Mesenchymal stem cell (in vitro differentiated cells and primary cell): ENCODE results near the gene PALS2.
A peak's percentile ranks its signal among the peaks of the same experiment; 100 is the strongest.

Experiments
- DNase-seq: peaks from one replicate; pipeline ENCODE4 v3.0.0-alpha.2; 2013
- H2AFZ ChIP-seq: one replicate; pipeline ENCODE4 v1.6.1; 2013; ENCODE audit warnings: low read depth, mild to moderate bottlenecking, control low read depth, inconsistent platforms, low read length, moderate library complexity
- H2AK5ac ChIP-seq: 2 replicates; pipeline ENCODE4 v1.6.1; 2013; ENCODE audit warnings: low read length, moderate library complexity, mild to moderate bottlenecking, inconsistent platforms; ENCODE audit not compliant: severe bottlenecking
- H2BK120ac ChIP-seq: one replicate; pipeline ENCODE4 v1.6.1; 2013; ENCODE audit warnings: low read depth, mild to moderate bottlenecking, inconsistent platforms, low read length, moderate library complexity
- H2BK12ac ChIP-seq, 2 experiments: one replicate each; pipeline ENCODE4 v1.6.1; 2013; ENCODE audit warnings: inconsistent platforms in 2 of 2, low read length in 2 of 2, mild to moderate bottlenecking in 2 of 2, moderate library complexity in 2 of 2, control low read depth in 1 of 2
- H2BK15ac ChIP-seq: one replicate; pipeline ENCODE4 v1.6.1; 2013; ENCODE audit warnings: mild to moderate bottlenecking, low read depth, inconsistent platforms; ENCODE audit not compliant: poor library complexity, severe bottlenecking
- H2BK5ac ChIP-seq: 2 replicates; pipeline ENCODE4 v1.6.1; 2013; ENCODE audit warnings: low read depth, mild to moderate bottlenecking, low read length, control low read depth, inconsistent platforms; ENCODE audit not compliant: poor library complexity, severe bottlenecking
- H3K14ac ChIP-seq, 2 experiments: one replicate each; pipeline ENCODE4 v1.6.1; 2013; ENCODE audit warnings: inconsistent platforms in 2 of 2, low read length in 2 of 2, control low read depth in 1 of 2, mild to moderate bottlenecking in 1 of 2, moderate library complexity in 1 of 2
- H3K18ac ChIP-seq, 2 experiments: one replicate each; pipeline ENCODE4 v1.6.1; 2013; ENCODE audit warnings: inconsistent platforms in 2 of 2, low read length in 2 of 2, control low read depth in 1 of 2, low read depth in 1 of 2, mild to moderate bottlenecking in 1 of 2
- H3K23ac ChIP-seq, 2 experiments: one replicate each; pipeline ENCODE4 v1.6.1; 2013; ENCODE audit warnings: inconsistent platforms in 2 of 2, low read length in 2 of 2, mild to moderate bottlenecking in 2 of 2, moderate library complexity in 2 of 2, control low read depth in 1 of 2
- H3K27ac ChIP-seq: 2 replicates; pipeline ENCODE4 v1.5.1; 2013; ENCODE audit warnings: mild to moderate bottlenecking, moderate library complexity, low read length, control low read depth, inconsistent platforms; ENCODE audit not compliant: poor library complexity, severe bottlenecking
- H3K27me3 ChIP-seq, 2 experiments: 2 replicates each; pipeline versions ENCODE4 v1.6.1 to v1.7.0; 2013; ENCODE audit warnings: low read length in 2 of 2, mild to moderate bottlenecking in 2 of 2, moderate library complexity in 2 of 2, control low read depth in 1 of 2, inconsistent platforms in 1 of 2; ENCODE audit not compliant: control insufficient read depth in 1 of 2, insufficient read depth in 1 of 2
- H3K36me3 ChIP-seq, 2 experiments: 2 replicates each; pipeline versions ENCODE4 v1.6.1 to v1.7.0; 2013; ENCODE audit warnings: low read length in 2 of 2, control low read depth in 1 of 2, inconsistent platforms in 1 of 2, low read depth in 1 of 2, mild to moderate bottlenecking in 1 of 2; ENCODE audit not compliant: insufficient read depth in 2 of 2, control insufficient read depth in 1 of 2
- H3K4ac ChIP-seq, 2 experiments: one replicate each; pipeline ENCODE4 v1.6.1; 2013; ENCODE audit warnings: inconsistent platforms in 2 of 2, low read length in 2 of 2, mild to moderate bottlenecking in 2 of 2, moderate library complexity in 2 of 2, control low read depth in 1 of 2, low read depth in 1 of 2
- H3K4me1 ChIP-seq: 2 replicates; pipeline ENCODE4 v1.6.1; 2013; ENCODE audit warnings: low read depth, low read length, control low read depth; ENCODE audit not compliant: control insufficient read depth, insufficient read depth
- H3K4me2 ChIP-seq: 2 replicates; pipeline ENCODE4 v1.6.1; 2013; ENCODE audit warnings: low read length, mild to moderate bottlenecking, inconsistent platforms; ENCODE audit not compliant: poor library complexity, severe bottlenecking
- H3K4me3 ChIP-seq, 2 experiments: 2 replicates each; pipeline versions ENCODE4 v1.5.1 to v1.7.0; 2013; ENCODE audit warnings: low read length in 2 of 2, mild to moderate bottlenecking in 2 of 2, control low read depth in 1 of 2, low read depth in 1 of 2; ENCODE audit not compliant: insufficient read depth in 1 of 2
- H3K79me1 ChIP-seq: replicated peaks from 2 replicates; pipeline ENCODE4 v1.6.1; 2013; ENCODE audit warnings: mild to moderate bottlenecking, control low read depth, low read length, inconsistent platforms; ENCODE audit not compliant: poor library complexity, severe bottlenecking
- H3K9ac ChIP-seq: 2 replicates; pipeline ENCODE4 v1.7.0; 2013; ENCODE audit warnings: mild to moderate bottlenecking, low read length, moderate library complexity
- H3K9me3 ChIP-seq: 2 replicates; pipeline ENCODE4 v1.7.0; 2013; ENCODE audit warnings: mild to moderate bottlenecking, low read length; ENCODE audit not compliant: control insufficient read depth
- H4K8ac ChIP-seq: one replicate; pipeline ENCODE4 v1.6.1; 2013; ENCODE audit warnings: inconsistent platforms, mild to moderate bottlenecking, low read length, moderate library complexity
- H4K91ac ChIP-seq: one replicate; pipeline ENCODE4 v1.6.1; 2013; ENCODE audit warnings: mild to moderate bottlenecking, low read length, inconsistent platforms
- WGBS: methylation state at CpG from one replicate; pipeline ENCODE4 v1.1.7; 2013; ENCODE audit warnings: mixed read lengths; 5-methylcytosine and 5-hydroxymethylcytosine counted together

The PALS2 gene

GRCh38 chr7:24555719-24556118 is 17.5 kb upstream of the PALS2 start:
- H3K36me3 ChIP-seq = no peaks in the 10 kb centered on the region
- H2BK12ac ChIP-seq = no peak overlapping the region
- no peak overlapping the region for H2AK5ac ChIP-seq
- H3K14ac ChIP-seq = no peak overlapping the region
- no peak overlapping the region for H3K4me3 ChIP-seq
- no peak for DNase-seq
- H3K4me2 ChIP-seq = no peak overlapping the region
- no peak overlapping the region for H4K91ac ChIP-seq
- no peaks in the 10 kb centered on the region for H3K27me3 ChIP-seq
- no peak overlapping the region for H3K9ac ChIP-seq
- H3K4ac ChIP-seq = no peak overlapping the region
- 88% methylated on average over 5 of the region's 5 CpGs for WGBS
- H3K4me1 ChIP-seq = no peaks in the 10 kb centered on the region
- no peak overlapping the region for H4K8ac ChIP-seq
- H3K79me1 ChIP-seq = no peaks in the 10 kb centered on the region
- H3K27ac ChIP-seq = no peak overlapping the region
- no peak overlapping the region for H2BK5ac ChIP-seq
- no peak overlapping the region for H2BK15ac ChIP-seq
- H3K18ac ChIP-seq = no peak overlapping the region
- H3K23ac ChIP-seq = no peak overlapping the region
- no peak overlapping the region for H2AFZ ChIP-seq
- H2BK120ac ChIP-seq = no peak overlapping the region
- H3K9me3 ChIP-seq = no peaks in the 10 kb centered on the region

DNA sequence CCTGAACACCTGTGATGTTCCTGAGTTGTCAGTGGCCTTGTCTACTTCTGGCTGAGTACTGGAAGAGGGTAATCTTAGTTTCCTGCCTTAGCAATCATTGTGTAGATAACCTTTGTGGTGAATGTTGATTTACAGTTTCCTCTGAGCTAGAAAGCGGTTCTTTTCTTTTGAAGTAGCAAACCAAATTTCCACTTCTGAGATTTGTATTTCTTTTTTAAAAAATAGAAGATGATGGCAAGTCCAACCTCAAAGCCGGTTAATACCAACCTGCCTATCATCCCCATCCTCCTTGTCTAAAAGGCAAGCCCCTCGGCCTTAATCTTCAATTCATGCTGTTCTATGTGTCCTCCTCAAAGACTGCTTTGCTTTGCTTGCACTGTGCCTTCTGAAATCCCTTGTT is 12.5 kb upstream of the PALS2 start:
- Histone ChIP-seq H3K79me1 (no peaks in the 10 kb centered on the region), H3K27ac (no peak overlapping the region), H2BK15ac (no peak overlapping the region), H4K91ac (no peak overlapping the region), H3K27me3 (no peaks in the 10 kb centered on the region), H3K14ac (peak overlapping the region in 1 of 2 experiments; percentile 60), H3K18ac (no peak overlapping the region), H2AFZ (no peak overlapping the region), H4K8ac (no peak overlapping the region), H2AK5ac (no peak overlapping the region), H3K9ac (no peak overlapping the region), H3K36me3 (no peaks in the 10 kb centered on the region), H2BK120ac (no peak overlapping the region), H3K9me3 (no peaks in the 10 kb centered on the region), H2BK5ac (no peak overlapping the region), H3K4ac (no peak overlapping the region), H3K4me3 (no peak overlapping the region), H3K4me2 (no peak overlapping the region), H3K23ac (no peak overlapping the region), H2BK12ac (no peak overlapping the region), H3K4me1 (no peaks in the 10 kb centered on the region)
- DNase-seq = no peak
- 84% methylated on average over 2 of the region's 3 CpGs for WGBS

GRCh38 chr7:24566274-24566673 is 7.0 kb upstream of the PALS2 start:
- no peak overlapping the region for H3K27ac ChIP-seq
- H2AK5ac ChIP-seq = no peak overlapping the region
- no peak for DNase-seq
- H3K36me3 ChIP-seq = no peaks in the 10 kb centered on the region
- no peak overlapping the region for H2BK120ac ChIP-seq
- no CpG with 5 or more reads among the region's 2 CpGs for WGBS
- H2AFZ ChIP-seq = no peak overlapping the region
- H3K4me3 ChIP-seq = no peak overlapping the region
- no peak overlapping the region for H2BK15ac ChIP-seq
- H3K4ac ChIP-seq = no peak overlapping the region
- no peaks in the 10 kb centered on the region for H3K79me1 ChIP-seq
- no peak overlapping the region for H4K8ac ChIP-seq
- H3K18ac ChIP-seq = no peak overlapping the region
- H3K9me3 ChIP-seq = no peaks in the 10 kb centered on the region
- no peak overlapping the region for H3K9ac ChIP-seq
- no peak overlapping the region for H3K14ac ChIP-seq
- no peak overlapping the region for H2BK5ac ChIP-seq
- H3K4me1 ChIP-seq = no peaks in the 10 kb centered on the region
- no peak overlapping the region for H3K4me2 ChIP-seq
- no peak overlapping the region for H4K91ac ChIP-seq
- no peak overlapping the region for H2BK12ac ChIP-seq
- peaks cover 0 to 15% of the 10 kb centered on the region in 2 experiments for H3K27me3 ChIP-seq
- H3K23ac ChIP-seq = no peak overlapping the region

- no peak overlapping the region for H2BK12ac ChIP-seq
- H2BK15ac ChIP-seq = no peak overlapping the region
- no peak overlapping the region for H3K9ac ChIP-seq
- no peak overlapping the region for H3K4ac ChIP-seq
- H3K9me3 ChIP-seq = no peaks in the 10 kb centered on the region
- H2BK120ac ChIP-seq = no peak overlapping the region
- H3K79me1 ChIP-seq = peaks cover 2% of the 10 kb centered on the region
- peaks cover 0 to 15% of the 10 kb centered on the region in 2 experiments for H3K27me3 ChIP-seq
- DNase-seq = no peak
- H4K8ac ChIP-seq = no peak overlapping the region
- no peak overlapping the region for H3K4me2 ChIP-seq
- H3K23ac ChIP-seq = no peak overlapping the region
- no peak overlapping the region for H2BK5ac ChIP-seq
- no peak overlapping the region for H2AFZ ChIP-seq
- no peak overlapping the region for H2AK5ac ChIP-seq
- H3K36me3 ChIP-seq = no peaks in the 10 kb centered on the region
- no peak overlapping the region for H3K27ac ChIP-seq
- no peak overlapping the region for H3K14ac ChIP-seq
- no peak overlapping the region for H3K18ac ChIP-seq
- 97% methylated on average over 2 of the region's 2 CpGs for WGBS
- no peak overlapping the region for H3K4me3 ChIP-seq
- no peak overlapping the region for H4K91ac ChIP-seq
- no peaks in the 10 kb centered on the region for H3K4me1 ChIP-seq
Observed at GRCh38 chr7:24570983-24571382, 2.3 kb upstream of the PALS2 start.
